Measurements from ENCODE around the gene ZNF638.

The ZNF638 gene

GRCh38 chr2:71472019-71472418, 140.4 kb downstream of the ZNF638 start:
- no peak for DNase-seq (ENCODE audit: low read depth in 2 of 2)

GRCh38 chr2:71473346-71474031, 141.9 kb downstream of the ZNF638 start:
- DNase-seq (ENCODE audit: low read depth in 2 of 2) = no peak

- DNase-seq (ENCODE audit: low read depth in 2 of 2) = no peak
Measured at GRCh38 chr2:71474116-71474743, 142.6 kb downstream of the ZNF638 start.

- no peak for DNase-seq (ENCODE audit: low read depth in 2 of 2)
Measured at GRCh38 chr2:71474744-71475397, 143.3 kb downstream of the ZNF638 start.

GRCh38 chr2:71476495-71476894, 144.9 kb downstream of the ZNF638 start:
- DNase-seq (ENCODE audit: low read depth in 2 of 2) = no peak

- no peak for DNase-seq (ENCODE audit: low read depth in 2 of 2)
Measured at GRCh38 chr2:71477231-71477691, 145.7 kb downstream of the ZNF638 start.

- DNase-seq (ENCODE audit: low read depth in 2 of 2) = no peak
Measured at GRCh38 chr2:71478806-71479205, 147.2 kb downstream of the ZNF638 start.

- no peak for DNase-seq (ENCODE audit: low read depth in 2 of 2)
Measured at GRCh38 chr2:71479261-71479660, 147.7 kb downstream of the ZNF638 start.

GRCh38 chr2:71481111-71481510, 149.5 kb downstream of the ZNF638 start:
- DNase-seq (ENCODE audit: low read depth in 2 of 2) = no peak

GRCh38 chr2:71482055-71482454, 150.5 kb downstream of the ZNF638 start:
- DNase-seq (ENCODE audit: low read depth in 2 of 2) = no peak

- no peak for DNase-seq (ENCODE audit: low read depth in 2 of 2)
Measured at GRCh38 chr2:71483246-71483645, 151.7 kb downstream of the ZNF638 start.

- no peak for DNase-seq (ENCODE audit: low read depth in 2 of 2)
Measured at GRCh38 chr2:71484354-71484753, 152.8 kb downstream of the ZNF638 start.

All from stimulated activated CD4-positive, alpha-beta T cell treated with anti-CD3 and anti-CD28 coated beads, Interleukin-1b, Interleukin-23, amount 100 ng/mL, for 1 hour (primary cell).